AG09309 (cell line): ENCODE measurements around the gene CPEB3.
"Not testable (repeated sequence)": the region's sequence is repeated elsewhere in the genome, so short reads cannot be mapped to it uniquely, and the experiment has no call there.

ENCODE experiments used
- DNase-seq: peaks from one replicate; pipeline ENCODE4 v3.0.0-alpha.2; 2010; ENCODE audit warnings: low read depth
- H3K4me3 ChIP-seq: 2 replicates; pipeline ENCODE4 v1.5.1; 2011; ENCODE audit warnings: mild to moderate bottlenecking, low read depth, low read length, moderate library complexity; ENCODE audit not compliant: control insufficient read depth
- TF ChIP-seq, protein P1 (sequence below): IDR thresholded peaks from 2 replicates; pipeline ENCODE4 v1.5.1; 2011; ENCODE audit warnings: mild to moderate bottlenecking, low read depth, low read length, inconsistent platforms; ENCODE audit not compliant: insufficient read depth, control insufficient read depth; ENCODE audit errors: missing control alignments

The CPEB3 gene

DNA sequence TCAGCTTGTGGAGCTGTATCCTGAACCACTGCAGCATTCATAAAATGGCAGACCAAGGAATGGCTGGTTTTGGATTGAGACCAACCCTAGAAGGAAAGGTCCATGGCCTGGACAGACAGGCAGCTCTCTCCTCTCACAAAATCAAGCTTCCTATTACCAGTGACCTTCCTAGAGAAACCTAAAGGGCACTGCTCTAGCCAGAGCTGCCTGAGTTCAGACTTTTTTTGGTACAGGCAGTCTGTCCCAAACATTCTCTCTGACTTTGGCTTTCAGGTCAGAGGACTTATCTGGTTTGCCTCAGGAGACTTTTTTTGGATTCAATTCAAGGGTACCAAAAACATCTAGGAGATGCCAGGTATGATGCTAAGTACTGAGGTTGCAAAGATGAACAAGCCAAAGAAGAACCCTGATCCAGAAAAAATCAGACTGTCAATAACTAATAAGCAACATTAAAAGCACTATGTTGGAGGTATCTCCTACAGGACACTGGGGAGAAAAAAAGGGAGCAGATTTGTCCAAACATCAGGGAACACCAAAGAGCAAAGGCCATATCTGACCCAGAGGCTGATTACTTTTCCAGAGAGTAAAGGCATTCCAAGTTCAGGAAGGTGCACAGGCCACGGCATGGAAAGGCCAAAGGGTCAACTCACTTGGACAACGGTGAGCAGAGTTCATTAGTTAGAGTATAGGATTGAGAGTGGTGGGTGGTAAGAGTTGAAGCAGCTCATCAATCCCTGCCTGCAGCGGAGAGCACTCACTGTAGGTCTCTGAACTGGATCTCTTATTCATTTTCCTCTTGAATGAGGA, 169.0 kb downstream of the CPEB3 start:
- no peak overlapping the region for H3K4me3 ChIP-seq
- TF ChIP-seq, protein P1, sequence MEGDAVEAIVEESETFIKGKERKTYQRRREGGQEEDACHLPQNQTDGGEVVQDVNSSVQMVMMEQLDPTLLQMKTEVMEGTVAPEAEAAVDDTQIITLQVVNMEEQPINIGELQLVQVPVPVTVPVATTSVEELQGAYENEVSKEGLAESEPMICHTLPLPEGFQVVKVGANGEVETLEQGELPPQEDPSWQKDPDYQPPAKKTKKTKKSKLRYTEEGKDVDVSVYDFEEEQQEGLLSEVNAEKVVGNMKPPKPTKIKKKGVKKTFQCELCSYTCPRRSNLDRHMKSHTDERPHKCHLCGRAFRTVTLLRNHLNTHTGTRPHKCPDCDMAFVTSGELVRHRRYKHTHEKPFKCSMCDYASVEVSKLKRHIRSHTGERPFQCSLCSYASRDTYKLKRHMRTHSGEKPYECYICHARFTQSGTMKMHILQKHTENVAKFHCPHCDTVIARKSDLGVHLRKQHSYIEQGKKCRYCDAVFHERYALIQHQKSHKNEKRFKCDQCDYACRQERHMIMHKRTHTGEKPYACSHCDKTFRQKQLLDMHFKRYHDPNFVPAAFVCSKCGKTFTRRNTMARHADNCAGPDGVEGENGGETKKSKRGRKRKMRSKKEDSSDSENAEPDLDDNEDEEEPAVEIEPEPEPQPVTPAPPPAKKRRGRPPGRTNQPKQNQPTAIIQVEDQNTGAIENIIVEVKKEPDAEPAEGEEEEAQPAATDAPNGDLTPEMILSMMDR = no peak
- DNase-seq = no peak

GRCh38 chr10:92119340-92119739, 171.5 kb downstream of the CPEB3 start:
- no peak overlapping the region for H3K4me3 ChIP-seq
- TF ChIP-seq, protein P1 = no peak
- no peak for DNase-seq

GRCh38 chr10:92114917-92115316, 176.0 kb downstream of the CPEB3 start:
- DNase-seq, H3K4me3 ChIP-seq: not testable (repeated sequence)

DNA sequence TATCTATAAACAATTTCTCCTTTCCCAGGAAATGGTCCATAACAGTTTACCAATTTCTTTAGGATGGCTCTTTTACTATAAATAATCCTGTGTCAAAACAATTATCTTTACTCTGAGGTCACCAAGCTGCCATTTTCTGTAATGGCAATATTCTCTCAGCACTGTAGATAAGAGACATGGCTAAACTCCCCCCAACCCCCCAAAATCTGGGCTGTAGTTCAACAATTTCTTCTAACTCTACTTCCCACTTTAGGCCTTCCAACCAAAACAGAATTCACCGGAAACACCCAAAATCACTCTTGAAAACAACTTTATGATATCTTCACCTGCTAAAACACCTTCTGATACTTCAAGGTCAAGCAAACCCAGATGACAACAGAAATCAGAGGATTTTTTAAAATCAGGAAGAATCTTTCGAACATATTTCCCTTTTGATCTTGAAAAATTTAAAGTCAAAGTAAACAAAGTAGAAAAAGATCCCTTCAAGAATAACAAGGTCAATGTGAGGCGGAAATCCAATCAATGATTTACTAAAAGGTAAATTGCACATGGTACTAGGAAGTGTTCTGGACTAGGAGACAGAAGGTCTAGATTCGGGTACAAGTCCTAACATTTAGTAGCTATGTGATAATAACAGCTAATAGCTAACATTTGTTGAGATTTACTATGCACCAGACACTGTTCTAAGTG, 176.8 kb downstream of the CPEB3 start:
- TF ChIP-seq, protein P1 = no peak
- no peak for DNase-seq
- H3K4me3 ChIP-seq = no peak overlapping the region

DNA sequence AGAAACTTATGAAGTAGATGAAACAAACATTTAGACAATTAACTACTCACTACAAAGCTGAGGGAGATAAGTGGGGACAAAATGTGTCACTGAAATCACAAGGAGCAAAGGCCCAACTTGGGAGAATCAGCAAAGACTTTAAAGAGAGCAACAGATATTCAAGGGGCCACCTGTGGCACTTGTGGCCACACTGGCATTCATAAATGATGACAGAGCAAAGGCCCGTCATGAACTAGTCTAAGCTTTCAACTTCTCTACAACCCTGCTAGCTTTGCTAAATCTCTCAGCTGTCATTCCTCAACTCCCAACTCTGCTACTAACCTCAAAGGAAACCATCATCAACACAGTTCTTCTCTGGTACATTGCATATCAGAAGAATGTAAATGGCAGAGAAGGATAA, 178.4 kb downstream of the CPEB3 start:
- TF ChIP-seq, protein P1 = no peak
- DNase-seq = no peak
- no peak overlapping the region for H3K4me3 ChIP-seq

DNA sequence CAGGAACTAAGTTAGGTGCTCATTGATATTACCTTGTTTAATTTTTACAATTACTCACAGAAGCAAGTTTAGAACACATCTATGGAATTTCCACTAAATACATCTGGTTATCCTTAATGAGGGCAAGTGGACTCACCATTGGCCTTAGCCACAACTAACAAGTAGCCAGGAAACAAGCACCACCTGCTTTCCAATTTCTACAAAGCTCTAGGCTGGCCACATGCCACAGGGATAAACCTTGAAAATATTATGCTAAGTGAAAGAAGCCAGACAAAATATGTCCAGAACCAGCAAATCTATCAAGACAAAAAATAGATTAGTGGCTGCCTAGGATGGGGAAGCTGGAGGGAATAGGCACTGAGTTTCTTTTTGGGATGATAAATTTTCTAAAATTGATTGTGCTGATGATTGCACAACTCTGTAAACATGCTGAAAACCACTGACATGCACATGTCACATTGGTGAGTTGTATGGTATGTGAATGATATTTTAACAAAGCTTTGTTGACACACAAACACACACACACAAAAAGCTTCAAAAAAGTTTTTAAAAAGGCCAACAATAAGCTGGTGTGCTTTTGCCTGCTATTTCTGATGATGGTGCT, 179.4 kb downstream of the CPEB3 start:
- no peak for DNase-seq
- TF ChIP-seq, protein P1 = no peak
- no peak overlapping the region for H3K4me3 ChIP-seq

- no peak overlapping the region for H3K4me3 ChIP-seq
- DNase-seq = no peak
- TF ChIP-seq, protein P1 = no peak
Measured at GRCh38 chr10:92110039-92110794, 180.7 kb downstream of the CPEB3 start.
